Measurements from ENCODE around the gene PCNX2. TPM values are rescaled to one million over a fixed set of nuclear protein-coding genes. Genes with fewer than 3 reads are reported as not detected.

The PCNX2 gene
- total and polyA plus RNA-seq, 2 donors (not counting 1 experiment from before 2014, with no cell fraction given) = 17.6 to 34.7 TPM

GRCh38 chr1:232954594-232955365, 340.7 kb downstream of the PCNX2 start:
- H3K79me2 ChIP-seq (ENCODE audit: control insufficient read depth, insufficient read depth, low read length) = peaks cover 28% of the 10 kb centered on the region
- POLR2A ChIA-PET = no interaction called here
- no peaks in the 10 kb centered on the region for H3K27me3 ChIP-seq (replicated peaks in 1 of 4; ENCODE audit: control extremely low read depth in 1 of 4, control insufficient read depth in 3 of 4, insufficient read depth in 4 of 4, low read length in 3 of 4)
- Mint-ChIP-seq H3K4me3 (no peak overlapping the region), H3K27me3 (no peaks in the 10 kb centered on the region), H3K9me3 (ENCODE audit: insufficient read depth) (no peaks in the 10 kb centered on the region), H3K27ac (no peak overlapping the region), H3K4me1 (peaks cover 31% of the 10 kb centered on the region)
- CTCF ChIA-PET = no interaction called here
- WGBS (ENCODE audit: insufficient coverage) = 89% methylated on average over 1 of the region's 4 CpGs
- TF ChIP-seq CTCF (IDR thresholded peaks at IDR 0.05) (no peak), EZH2 (IDR thresholded peaks at IDR 0.05; ENCODE audit: borderline replicate concordance, insufficient read depth, low read depth, low read length, poor library complexity, severe bottlenecking) (no peak)
- H3K9ac ChIP-seq (ENCODE audit: low read length) = no peak overlapping the region
- peaks cover 4 to 24% of the 10 kb centered on the region in 2 experiments for H3K36me3 ChIP-seq (replicated peaks in 1 of 2; ENCODE audit: control extremely low read depth in 1 of 2, control insufficient read depth in 1 of 2, extremely low read depth in 1 of 2, insufficient read depth in 2 of 2, low read length in 1 of 2)
- H3K4me3 ChIP-seq (ENCODE audit: control extremely low read depth in 1 of 5, extremely low read depth in 1 of 5, insufficient read depth in 1 of 5, low read depth in 2 of 5, low read length in 4 of 5) = no peak overlapping the region
- no peaks in the 10 kb centered on the region for H4K20me1 ChIP-seq (ENCODE audit: control insufficient read depth, insufficient read depth, low read length, poor library complexity, severe bottlenecking)
- intact Hi-C loops (cut with micrococcal nuclease) = loop anchor here (5.0 kb wide), 3 partner anchors 147 to 373 kb away; partner anchors contain the start of genes MAP10, MAP3K21 and SIPA1L2
- H2AFZ ChIP-seq (ENCODE audit: insufficient read depth, low read depth, low read length, poor library complexity, severe bottlenecking) = no peak overlapping the region
- DNase-seq (no peak), ATAC-seq (ENCODE audit: low read depth) (no peak)
- peaks cover 10 to 18% of the 10 kb centered on the region in 2 donors for H3K4me1 ChIP-seq (ENCODE audit: control insufficient read depth in 2 of 2, insufficient read depth in 2 of 2, low read length in 2 of 2)
- H3K4me2 ChIP-seq (replicated peaks; ENCODE audit: low read depth, low read length, poor library complexity, severe bottlenecking) = no peak overlapping the region
- peaks cover 0 to 8% (median 6%) of the 10 kb centered on the region in 3 donors for H3K9me3 ChIP-seq (ENCODE audit: control extremely low read depth in 1 of 3, control insufficient read depth in 2 of 3, insufficient read depth in 1 of 3, low read length in 2 of 3)
- H3K27ac ChIP-seq (ENCODE audit: low read length in 2 of 2) = no peak overlapping the region

All from B cell (primary cell).